HepG2 (cell line): ENCODE results near the gene CIAO2A. TPM values are rescaled to one million over a fixed set of nuclear protein-coding genes. Genes with fewer than 3 reads are reported as not detected.
A peak's percentile ranks its signal among the peaks of the same experiment; 100 is the strongest.
"Not testable (repeated sequence)": the region's sequence is repeated elsewhere in the genome, so short reads cannot be mapped to it uniquely, and the experiment has no call there.

Experiments
- ATAC-seq: fragments of 200-7000 bp; cut with Tn5 transposase; 3 replicates; pipeline ENCODE4 v1.9.1; 2020; ENCODE audit warnings: mild to moderate bottlenecking, moderate library complexity
- BruUV-seq: library from RNA; stranded (reverse); fragments of 400-500 nt; replicated peaks from 2 replicates; lab custom pipeline; 2021; lab: Mats Ljungman, UMichigan
- CTCF ChIA-PET: fragments of 300-600 bp; formaldehyde crosslinking; extraction: SDS; loops from one replicate; lab custom pipeline; 2021; ENCODE audit warnings: low total read pairs, inconsistent platforms, low intra/inter-chr PET ratio; lab: Yijun Ruan, JAX
- POLR2A ChIA-PET: fragments of 350-600 bp; sonication (Branson Sonifier 250); formaldehyde crosslinking; loops from one replicate; lab custom pipeline; 2020; ENCODE audit warnings: antibody characterized with exemption, inconsistent platforms; lab: Yijun Ruan, JAX
- DNase-seq: peaks from one replicate; pipeline ENCODE4 v3.0.0-alpha.2; 2015; ENCODE audit warnings: low spot score
- FAIRE-seq: peaks from 3 replicates; lab custom pipeline; 2011; peaks lifted over from hg19 to GRCh38; lab: Jason Lieb, UNC
- H2AFZ ChIP-seq: one replicate; pipeline ENCODE4 v1.6.1; 2011; ENCODE audit warnings: low read length, inconsistent platforms
- H3K27ac ChIP-seq: fragments of 300-600 bp; 3 replicates; pipeline ENCODE4 v1.8.0; 2011; ENCODE audit warnings: mixed run types, mild to moderate bottlenecking, mixed read lengths, low read length, inconsistent platforms; ENCODE audit not compliant: insufficient read depth; ENCODE audit errors: extremely low read length
- H3K27me3 ChIP-seq, 2 experiments: fragments of 200-600 bp in 1 of 2; 2 replicates in 1 of 2; 3 replicates in 1 of 2; pipeline versions ENCODE4 v1.6.0 to v1.8.0; 2011; ENCODE audit warnings: low read length in 2 of 2, mild to moderate bottlenecking in 2 of 2, moderate library complexity in 2 of 2, inconsistent platforms in 1 of 2; ENCODE audit not compliant: insufficient read depth in 2 of 2, control insufficient read depth in 1 of 2
- H3K36me3 ChIP-seq, 2 experiments: fragments of 200-600 bp in 1 of 2; replicated peaks in 1 of 2; 2 replicates in 1 of 2; 3 replicates in 1 of 2; pipeline versions ENCODE4 v1.5.1 to v1.8.0; 2011; ENCODE audit warnings: low read length in 2 of 2, inconsistent platforms in 1 of 2; ENCODE audit not compliant: insufficient read depth in 2 of 2, control insufficient read depth in 1 of 2
- H3K4me1 ChIP-seq: 2 replicates; pipeline ENCODE4 v1.5.1; 2012; ENCODE audit warnings: low read length, inconsistent platforms; ENCODE audit not compliant: insufficient read depth
- H3K4me2 ChIP-seq: 2 replicates; pipeline ENCODE4 v1.6.0; 2011; ENCODE audit warnings: low read depth, low read length, inconsistent platforms
- H3K4me3 ChIP-seq, 3 experiments: fragments of 200-600 bp in 1 of 3; sonication (generic), shearing (Covaris generic) in 1 of 3; replicated peaks in 1 of 3; 2 replicates each; pipeline ENCODE4 v1.5.1; 2011 to 2016; ENCODE audit warnings: low read length in 3 of 3, inconsistent platforms in 2 of 3, low read depth in 2 of 3, mild to moderate bottlenecking in 2 of 3, control low read depth in 1 of 3, mixed read lengths in 1 of 3; ENCODE audit not compliant: insufficient read depth in 1 of 3
- H3K79me2 ChIP-seq: one replicate; pipeline ENCODE4 v1.6.1; 2011; ENCODE audit warnings: low read length, inconsistent platforms; ENCODE audit not compliant: insufficient read depth
- H3K9ac ChIP-seq: 2 replicates; pipeline ENCODE4 v1.6.0; 2011; ENCODE audit warnings: mild to moderate bottlenecking, low read depth, low read length, inconsistent platforms; ENCODE audit not compliant: insufficient read depth
- H3K9me3 ChIP-seq: 2 replicates; pipeline ENCODE4 v1.5.1; 2012; ENCODE audit warnings: mild to moderate bottlenecking, low read length
- H4K20me1 ChIP-seq: 2 replicates; pipeline ENCODE4 v1.6.0; 2011; ENCODE audit warnings: inconsistent platforms, mild to moderate bottlenecking, low read length, moderate library complexity; ENCODE audit not compliant: insufficient read depth
- FOXP4 ChIP-seq: sonication (generic); formaldehyde crosslinking; IDR thresholded peaks from 2 replicates; pipeline ENCODE4 v1.4.0; 2020; ENCODE audit warnings: missing genetic modification reagents
- KDM1A ChIP-seq: IDR thresholded peaks from 2 replicates; pipeline ENCODE4 v1.6.1; 2016; ENCODE audit warnings: missing compliant biosample characterization
- NFRKB ChIP-seq: fragments of 450-650 bp; IDR thresholded peaks from 2 replicates; pipeline ENCODE4 v1.6.1; 2017
- NR2F1 ChIP-seq, 2 experiments: fragments of 450-650 bp in 1 of 2; formaldehyde crosslinking in 1 of 2; IDR thresholded peaks; 2 replicates each; pipeline versions ENCODE4 v1.5.0 to v1.6.1; 2016 to 2020; ENCODE audit warnings: mild to moderate bottlenecking in 1 of 2, missing compliant biosample characterization in 1 of 2, missing genetic modification reagents in 1 of 2, moderate library complexity in 1 of 2
- TFAP4 ChIP-seq: sonication (generic); IDR thresholded peaks from 2 replicates; pipeline ENCODE4 v1.6.1; 2016; ENCODE audit warnings: low read depth, borderline replicate concordance
- TIGD3 ChIP-seq: sonication (generic); formaldehyde crosslinking; IDR thresholded peaks from 2 replicates; pipeline ENCODE4 v1.5.1; 2020; ENCODE audit warnings: mild to moderate bottlenecking, missing genetic modification reagents, borderline replicate concordance
- ZNF3 ChIP-seq: IDR thresholded peaks from 2 replicates; pipeline ENCODE4 v1.7.0; 2017; ENCODE audit warnings: inconsistent platforms
- ZNF589 ChIP-seq: sonication (generic); formaldehyde crosslinking; conservative IDR thresholded peaks from 2 replicates; pipeline ENCODE4 v1.8.0; 2022; ENCODE audit warnings: mild to moderate bottlenecking, moderate library complexity, missing genetic modification reagents
- ZNF770 ChIP-seq: sonication (generic); formaldehyde crosslinking; IDR thresholded peaks from 2 replicates; pipeline ENCODE4 v1.5.0; 2020; ENCODE audit warnings: mild to moderate bottlenecking, missing genetic modification reagents
- ZNF782 ChIP-seq: sonication (generic); formaldehyde crosslinking; IDR thresholded peaks from 2 replicates; pipeline ENCODE4 v1.4.0; 2020; ENCODE audit warnings: missing genetic modification reagents, mild to moderate bottlenecking, borderline replicate concordance
- WGBS: methylation state at CpG from one replicate; pipeline ENCODE4 v1.1.6; 2017; ENCODE audit warnings: low lambda C conversion rate; 5-methylcytosine and 5-hydroxymethylcytosine counted together
- in situ Hi-C: cut with HindIII; loops from 2 replicates; pipeline ENCODE4 v1.10.0; 2017; ENCODE audit warnings: low pct_unique_long_range_greater_than_20kb; ENCODE audit not compliant: extremely low pct_ligation_motif_present
- intact Hi-C: fragments of 100-400 bp; cut with micrococcal nuclease; formaldehyde crosslinking; loops from one replicate; pipeline ENCODE4 v1.10.0; 2022; ENCODE audit not compliant: unreplicated experiment
- polyA plus RNA-seq, 8 experiments: library from polyadenylated mRNA; depleted of rRNA in 3 of 8; stranded (reverse) in 7 of 8; unstranded in 1 of 8; fragments of >200 nt; fragmentation: Illumina TruSeq in 4 of 8; extraction: Trizol in 4 of 8; gene quantifications; 2 replicates each; pipeline versions ENCODE4 v1.2.1 to v1.2.3, GENCODE V29; 2011 to 2016; ENCODE audit warnings: low read depth in 4 of 8, missing spikeins in 1 of 8, mixed read lengths in 1 of 8; ENCODE audit not compliant: insufficient read depth in 1 of 8
- total RNA-seq, 5 experiments: library from RNA; depleted of rRNA; stranded (reverse); fragments of >200 nt; fragmentation: Illumina TruSeq; extraction: Trizol; gene quantifications; 2 replicates each; pipeline ENCODE4 v1.2.3, GENCODE V29; 2016; ENCODE audit warnings: low read depth in 1 of 5

The CIAO2A gene
- total and polyA plus RNA-seq, 2 of the 13 experiments (the other 11 are each of a cell fraction or from before 2014, with no cell fraction given) = 83.0 to 100 TPM

- FAIRE-seq, BruUV-seq, H2AFZ ChIP-seq, CTCF ChIA-PET, H3K27ac ChIP-seq, H4K20me1 ChIP-seq, ATAC-seq, H3K9me3 ChIP-seq, DNase-seq, H3K9ac ChIP-seq, H3K27me3 ChIP-seq, H3K79me2 ChIP-seq, H3K36me3 ChIP-seq, in situ Hi-C loops: not testable (repeated sequence)
- TF ChIP-seq KDM1A (CRISPR knock-in tag) = peak; percentile 45; the same call in 1 of the 2 replicates
- TF ChIP-seq ZNF770 (CRISPR knock-in tag) = peak; percentile 95
- peak; percentile 88; the same call in 1 of the 2 replicates for TF ChIP-seq ZNF3 (CRISPR knock-in tag)
- Histone ChIP-seq H3K4me2 (peak overlapping the region; percentile 59), H3K4me1 (peaks cover 56% of the 10 kb centered on the region), H3K4me3 (peak overlapping the region in 1 of 3 experiments; percentile 0; a peak in 1 of 6 replicates)
- intact Hi-C loops = loop anchor here (2.0 kb wide), 1 partner anchor 19 kb away; the partner anchor contains the start of gene CIAO2A
- 100% methylated on average over 2 of the region's 2 CpGs for WGBS
- POLR2A ChIA-PET = interaction anchor here (1.2 to 6.9 kb wide), 3 partner anchors 20 to 463 kb away, joined by 3 to 88 read pairs (median 3); partner anchors contain the start of genes CIAO2A and SNX1
Measured at GRCh38 chr15:64073496-64073895, 20.1 kb downstream of the CIAO2A start.

GRCh38 chr15:64072812-64073211, 20.8 kb downstream of the CIAO2A start:
- intact Hi-C loops = loop anchor here (2.0 kb wide), 1 partner anchor 20 kb away; the partner anchor contains the start of gene CIAO2A
- POLR2A ChIA-PET = interaction anchor here (1.5 to 6.9 kb wide), 3 partner anchors 21 to 462 kb away, joined by 3 to 88 read pairs (median 12); partner anchors contain the start of genes CIAO2A and SNX1
- TF ChIP-seq TFAP4 = peak; percentile 60
- TF ChIP-seq NR2F1 (CRISPR knock-in tag; IDR thresholded peaks at IDR 0.05) = no peak; a peak in 2 of 4 replicates
- TF ChIP-seq TIGD3 (CRISPR knock-in tag) = no peak
- 0 out of 2 replicates have a peak, but pooled peaks have one; percentile 28 for TF ChIP-seq ZNF589 (CRISPR knock-in tag)
- no peak for TF ChIP-seq NFRKB
- no peak for TF ChIP-seq ZNF782 (CRISPR knock-in tag)
- peak; percentile 89 for TF ChIP-seq FOXP4 (CRISPR knock-in tag)

More at GRCh38 chr15:64072812-64073211, 20.8 kb downstream of the CIAO2A start:
- Histone ChIP-seq H3K27me3 (no peaks in the 10 kb centered on the region), H3K36me3 (peaks cover 3 to 5% of the 10 kb centered on the region in 2 experiments; a peak in 2 of 5 replicates), H2AFZ (no peak overlapping the region), H3K27ac (peak overlapping the region; percentile 37), H3K4me2 (peak overlapping the region; percentile 59), H4K20me1 (no peaks in the 10 kb centered on the region), H3K79me2 (no peaks in the 10 kb centered on the region), H3K9me3 (no peaks in the 10 kb centered on the region), H3K4me3 (peak overlapping the region in 1 of 3 experiments; percentile 0; a peak in 1 of 6 replicates), H3K4me1 (peaks cover 53% of the 10 kb centered on the region), H3K9ac (no peak overlapping the region)
- no TSS peak for BruUV-seq
- ATAC-seq (peak; percentile 74), DNase-seq (peak; percentile 91), FAIRE-seq (peak; percentile 94)
- CTCF ChIA-PET = no interaction called here
- 0% methylated on average over 2 of the region's 2 CpGs for WGBS
- in situ Hi-C loops = no loop called here
